Endodermal cell (in vitro differentiated cells): ENCODE data around the gene POFUT1. TPM values are rescaled to one million over a fixed set of nuclear protein-coding genes. Genes with fewer than 3 reads are reported as not detected.

ENCODE experiments used
- DNase-seq: peaks from one replicate; pipeline ENCODE4 v3.0.0-alpha.2; 2017
- H3K27ac ChIP-seq: 2 replicates; pipeline ENCODE4 v1.5.1; 2013; ENCODE audit warnings: mild to moderate bottlenecking, low read depth, low read length, moderate library complexity
- H3K27me3 ChIP-seq: 2 replicates; pipeline ENCODE4 v1.6.1; 2013; ENCODE audit warnings: mild to moderate bottlenecking, low read length, moderate library complexity; ENCODE audit not compliant: insufficient read depth, control insufficient read depth, poor library complexity, severe bottlenecking
- H3K36me3 ChIP-seq: 2 replicates; pipeline ENCODE4 v1.7.0; 2013; ENCODE audit warnings: mild to moderate bottlenecking, low read length, moderate library complexity; ENCODE audit not compliant: control insufficient read depth, insufficient read depth
- H3K4me1 ChIP-seq: one replicate; pipeline ENCODE4 v1.7.0; 2013; ENCODE audit warnings: low read length; ENCODE audit not compliant: control insufficient read depth, insufficient read depth
- H3K4me3 ChIP-seq: 2 replicates; pipeline ENCODE4 v1.5.1; 2013; ENCODE audit warnings: mild to moderate bottlenecking, low read length, moderate library complexity
- H3K9ac ChIP-seq: 2 replicates; pipeline ENCODE4 v1.6.1; 2013; ENCODE audit warnings: mild to moderate bottlenecking, low read length, moderate library complexity; ENCODE audit not compliant: poor library complexity, severe bottlenecking; ENCODE audit errors: extremely low read depth
- H3K9me3 ChIP-seq: 2 replicates; pipeline ENCODE4 v1.6.1; 2013; ENCODE audit warnings: mild to moderate bottlenecking, low read length, moderate library complexity; ENCODE audit not compliant: control insufficient read depth
- H3K27ac Mint-ChIP-seq: 2 replicates; pipeline ENCODE4 v1.8.0; 2020; ENCODE audit warnings: mixed read lengths
- H3K27me3 Mint-ChIP-seq: 2 replicates; pipeline ENCODE4 v1.8.0; 2021; ENCODE audit warnings: mild to moderate bottlenecking, mixed read lengths; ENCODE audit not compliant: insufficient read depth
- H3K36me3 Mint-ChIP-seq: 2 replicates; pipeline ENCODE4 v1.8.0; 2020; ENCODE audit warnings: low read depth, mixed read lengths
- H3K4me1 Mint-ChIP-seq: 2 replicates; pipeline ENCODE4 v1.8.0; 2020; ENCODE audit warnings: mixed read lengths
- H3K4me3 Mint-ChIP-seq: 2 replicates; pipeline ENCODE4 v1.8.0; 2020; ENCODE audit warnings: mild to moderate bottlenecking, moderate library complexity, mixed read lengths
- H3K9me3 Mint-ChIP-seq: 2 replicates; pipeline ENCODE4 v1.8.0; 2020; ENCODE audit warnings: mild to moderate bottlenecking, mixed read lengths
- WGBS, 2 experiments: methylation state at CpG; one replicate each; pipeline versions ENCODE4 v1.1.5 to v1.1.7; 2013; ENCODE audit warnings: missing lambda C conversion rate in 2 of 2, mixed read lengths in 1 of 2; ENCODE audit not compliant: insufficient coverage in 1 of 2, insufficient read length in 1 of 2; 5-methylcytosine and 5-hydroxymethylcytosine counted together
- total RNA-seq, 2 donors: library from RNA; stranded (reverse); fragmentation: NEBNext Ultra II Directional in 1 of 2; extraction: Animal tissue kit (Norgen Biotek cat#: 25700) in 1 of 2; gene quantifications; 2 replicates in 1 of 2; 3 replicates in 1 of 2; pipeline ENCODE4 v1.2.1, GENCODE V29; 2021
- TF ChIP-seq, protein P1 (sequence below): fragments of 200-600 bp; sonication (generic); conservative IDR thresholded peaks from 2 replicates; pipeline ENCODE4 v1.5.0; 2021; ENCODE audit warnings: antibody characterized with exemption, mild to moderate bottlenecking

POFUT1 gene
- total RNA-seq, 2 donors from 2014 or later: 43.9 to 44.8 TPM

DNA sequence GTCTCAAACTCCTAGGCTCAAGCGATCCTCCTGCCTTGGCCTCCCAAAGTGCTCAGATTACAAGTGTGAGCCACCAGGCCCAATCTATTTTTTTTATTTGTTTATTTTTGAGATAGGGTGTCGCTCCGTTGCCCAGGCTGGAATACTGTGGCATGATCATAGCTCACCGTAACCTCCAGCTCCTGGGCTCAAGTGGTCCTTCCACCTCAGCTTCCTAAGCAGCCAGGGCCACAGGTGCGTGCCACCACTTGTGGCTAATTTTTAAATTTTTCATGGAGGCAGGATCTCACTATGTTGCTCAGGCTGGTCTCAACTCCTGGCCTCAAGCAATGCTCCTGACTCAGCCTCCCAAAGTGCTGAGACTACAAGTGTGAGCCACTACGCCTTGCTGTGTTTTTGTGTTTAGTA lies 79.6 kb downstream of the POFUT1 start:
- Mint-ChIP-seq H3K36me3 (peaks cover 15% of the 10 kb centered on the region), H3K4me1 (peaks cover 10% of the 10 kb centered on the region)

More for the DNA sequence above, 79.6 kb downstream of the POFUT1 start:
- Histone ChIP-seq H3K4me3 (no peak overlapping the region), H3K9me3 (no peaks in the 10 kb centered on the region), H3K27ac (no peak overlapping the region), H3K9ac (no peak overlapping the region), H3K36me3 (peaks cover 3% of the 10 kb centered on the region), H3K27me3 (no peaks in the 10 kb centered on the region), H3K4me1 (peaks cover 8% of the 10 kb centered on the region)
- TF ChIP-seq, protein P1, sequence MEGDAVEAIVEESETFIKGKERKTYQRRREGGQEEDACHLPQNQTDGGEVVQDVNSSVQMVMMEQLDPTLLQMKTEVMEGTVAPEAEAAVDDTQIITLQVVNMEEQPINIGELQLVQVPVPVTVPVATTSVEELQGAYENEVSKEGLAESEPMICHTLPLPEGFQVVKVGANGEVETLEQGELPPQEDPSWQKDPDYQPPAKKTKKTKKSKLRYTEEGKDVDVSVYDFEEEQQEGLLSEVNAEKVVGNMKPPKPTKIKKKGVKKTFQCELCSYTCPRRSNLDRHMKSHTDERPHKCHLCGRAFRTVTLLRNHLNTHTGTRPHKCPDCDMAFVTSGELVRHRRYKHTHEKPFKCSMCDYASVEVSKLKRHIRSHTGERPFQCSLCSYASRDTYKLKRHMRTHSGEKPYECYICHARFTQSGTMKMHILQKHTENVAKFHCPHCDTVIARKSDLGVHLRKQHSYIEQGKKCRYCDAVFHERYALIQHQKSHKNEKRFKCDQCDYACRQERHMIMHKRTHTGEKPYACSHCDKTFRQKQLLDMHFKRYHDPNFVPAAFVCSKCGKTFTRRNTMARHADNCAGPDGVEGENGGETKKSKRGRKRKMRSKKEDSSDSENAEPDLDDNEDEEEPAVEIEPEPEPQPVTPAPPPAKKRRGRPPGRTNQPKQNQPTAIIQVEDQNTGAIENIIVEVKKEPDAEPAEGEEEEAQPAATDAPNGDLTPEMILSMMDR: no peak
- DNase-seq: no peak
- no peaks in the 10 kb centered on the region for H3K9me3 Mint-ChIP-seq
- H3K27me3 Mint-ChIP-seq: no peaks in the 10 kb centered on the region
- no peak overlapping the region for H3K4me3 Mint-ChIP-seq
- H3K27ac Mint-ChIP-seq: no peak overlapping the region
- WGBS, 2 experiments: 92 to 96% methylated on average over 4 to 5 of the region's 6 CpGs

Other genes starting within 250 kb of the POFUT1 start
- 1 to 10 TPM; 2.7 to 3.1 TPM for gene XKR7, start 239.7 kb upstream of the POFUT1 start, total RNA-seq
- gene CCM2L, start 197.4 kb upstream of the POFUT1 start, total RNA-seq: 1 to 10 TPM; 5.2 to 7.8 TPM
- gene HCK, start 155.6 kb upstream of the POFUT1 start, total RNA-seq: under 1 TPM; 0.24 to 0.40 TPM
- 10 to 100 TPM; 77.2 to 84.8 TPM for gene TM9SF4, start 98.2 kb upstream of the POFUT1 start, total RNA-seq
- 10 to 100 TPM; 25.5 to 34.5 TPM for gene PLAGL2, start 137 bp upstream of the POFUT1 start, total RNA-seq
- 10 to 100 TPM; 31.4 to 41.1 TPM for gene KIF3B, start 69.8 kb downstream of the POFUT1 start, total RNA-seq
- gene ASXL1, start 150.5 kb downstream of the POFUT1 start, total RNA-seq: 10 to 100 TPM; 88.9 to 98.6 TPM